ENCODE results near the gene SLC6A11.
A peak's percentile ranks its signal among the peaks of the same experiment; 100 is the strongest.

SLC6A11 gene

GRCh38 chr3:10772271-10773161, 43.5 kb upstream of the SLC6A11 start:
- peak; percentile 26 for TF ChIP-seq CTCF (IDR thresholded peaks at IDR 0.05; ENCODE audit: control insufficient read depth, insufficient read depth, low read depth, low read length, missing control alignments)
- no peak overlapping the region for H3K4me3 ChIP-seq (ENCODE audit: control insufficient read depth, low read depth, low read length)
- DNase-seq (ENCODE audit: low read depth) = no peak

- DNase-seq (ENCODE audit: low read depth) = no peak
- no peak overlapping the region for H3K4me3 ChIP-seq (ENCODE audit: control insufficient read depth, low read depth, low read length)
- no peak for TF ChIP-seq CTCF (IDR thresholded peaks at IDR 0.05; ENCODE audit: control insufficient read depth, insufficient read depth, low read depth, low read length, missing control alignments)
Observed at GRCh38 chr3:10774129-10774670, 41.8 kb upstream of the SLC6A11 start.

GRCh38 chr3:10774825-10775224, 41.2 kb upstream of the SLC6A11 start:
- TF ChIP-seq CTCF (IDR thresholded peaks at IDR 0.05; ENCODE audit: control insufficient read depth, insufficient read depth, low read depth, low read length, missing control alignments) = no peak
- no peak overlapping the region for H3K4me3 ChIP-seq (ENCODE audit: control insufficient read depth, low read depth, low read length)
- no peak for DNase-seq (ENCODE audit: low read depth)

- no peak for TF ChIP-seq CTCF (IDR thresholded peaks at IDR 0.05; ENCODE audit: control insufficient read depth, insufficient read depth, low read depth, low read length, missing control alignments)
- H3K4me3 ChIP-seq (ENCODE audit: control insufficient read depth, low read depth, low read length) = no peak overlapping the region
- DNase-seq (ENCODE audit: low read depth) = no peak
Observed at GRCh38 chr3:10775259-10775658, 40.8 kb upstream of the SLC6A11 start.

GRCh38 chr3:10775828-10776227, 40.2 kb upstream of the SLC6A11 start:
- H3K4me3 ChIP-seq (ENCODE audit: control insufficient read depth, low read depth, low read length) = no peak overlapping the region
- DNase-seq (ENCODE audit: low read depth) = no peak
- TF ChIP-seq CTCF (IDR thresholded peaks at IDR 0.05; ENCODE audit: control insufficient read depth, insufficient read depth, low read depth, low read length, missing control alignments) = no peak

- DNase-seq (ENCODE audit: low read depth) = no peak
- no peak overlapping the region for H3K4me3 ChIP-seq (ENCODE audit: control insufficient read depth, low read depth, low read length)
- TF ChIP-seq CTCF (IDR thresholded peaks at IDR 0.05; ENCODE audit: control insufficient read depth, insufficient read depth, low read depth, low read length, missing control alignments) = no peak
Observed at GRCh38 chr3:10777627-10778026, 38.4 kb upstream of the SLC6A11 start.

Data from AG09309 (cell line).